Measurements from ENCODE around the gene ATP9B. TPM values are rescaled to one million over a fixed set of nuclear protein-coding genes. Genes with fewer than 3 reads are reported as not detected.

The ATP9B gene
- total RNA-seq, 1 donor from 2014 or later = 12.6 TPM

- DNase-seq (ENCODE audit: low read depth) (no peak), FAIRE-seq (no peak)
- Histone ChIP-seq H3K27ac (ENCODE audit: low read depth, low read length) (no peak overlapping the region), H3K79me2 (ENCODE audit: insufficient read depth, low read length) (no peaks in the 10 kb centered on the region), H3K27me3 (ENCODE audit: insufficient read depth, low read length) (no peaks in the 10 kb centered on the region), H3K4me3 (ENCODE audit: insufficient read depth, low read depth, low read length) (no peak overlapping the region), H3K36me3 (ENCODE audit: insufficient read depth, low read length) (no peaks in the 10 kb centered on the region), H3K4me2 (ENCODE audit: low read length) (no peak overlapping the region), H3K9ac (ENCODE audit: low read length) (no peak overlapping the region), H3K9me3 (ENCODE audit: insufficient read depth, low read depth, low read length) (no peaks in the 10 kb centered on the region), H2AFZ (ENCODE audit: low read depth, low read length) (no peak overlapping the region), H4K20me1 (ENCODE audit: insufficient read depth, low read length) (no peaks in the 10 kb centered on the region), H3K4me1 (ENCODE audit: insufficient read depth, low read length) (no peaks in the 10 kb centered on the region)
- no peak overlapping the region for H3K4me3 Mint-ChIP-seq (ENCODE audit: unreplicated experiment)
- peaks cover 6% of the 10 kb centered on the region for H3K36me3 Mint-ChIP-seq (ENCODE audit: low read depth, unreplicated experiment)
- TF ChIP-seq CTCF (IDR thresholded peaks at IDR 0.05; ENCODE audit: insufficient read depth, low read depth, low read length) (no peak), EZH2 (IDR thresholded peaks at IDR 0.05; ENCODE audit: insufficient read depth, low read length) (no peak)
- no peaks in the 10 kb centered on the region for H3K9me3 Mint-ChIP-seq (ENCODE audit: unreplicated experiment)
- peaks cover 3% of the 10 kb centered on the region for H3K4me1 Mint-ChIP-seq (ENCODE audit: low read depth, unreplicated experiment)
- H3K27ac Mint-ChIP-seq (ENCODE audit: unreplicated experiment) = no peak overlapping the region
- no peaks in the 10 kb centered on the region for H3K27me3 Mint-ChIP-seq (ENCODE audit: low read depth, unreplicated experiment)
Observed at GRCh38 chr18:79300413-79300812, 231.2 kb downstream of the ATP9B start.

GRCh38 chr18:79302120-79302519 is 232.9 kb downstream of the ATP9B start:
- TF ChIP-seq EZH2 (IDR thresholded peaks at IDR 0.05; ENCODE audit: insufficient read depth, low read length) (no peak), CTCF (IDR thresholded peaks at IDR 0.05; ENCODE audit: insufficient read depth, low read depth, low read length) (no peak)

DNA sequence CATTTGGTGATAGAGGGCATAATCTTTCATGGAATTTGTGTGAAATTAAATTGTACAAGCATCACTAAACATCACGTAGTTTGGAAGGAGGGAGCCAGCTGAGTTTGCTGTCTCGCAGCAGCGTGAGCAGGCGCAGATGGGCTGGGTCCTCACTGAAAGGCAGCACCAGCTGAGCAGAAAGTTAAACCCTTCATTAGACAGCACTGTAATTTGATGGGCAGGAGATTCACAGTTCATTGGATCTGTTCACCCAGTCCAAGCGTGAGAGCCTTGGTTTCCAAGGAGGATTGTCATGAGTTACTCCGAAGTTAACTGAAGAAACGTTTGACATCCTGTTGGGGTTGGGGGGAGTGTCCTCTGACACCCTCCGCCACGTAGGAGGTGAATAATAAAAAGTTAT is 236.7 kb downstream of the ATP9B start:
- no peak overlapping the region for H2AFZ ChIP-seq (ENCODE audit: low read depth, low read length)
- no peaks in the 10 kb centered on the region for H3K4me1 ChIP-seq (ENCODE audit: insufficient read depth, low read length)
- Mint-ChIP-seq H3K36me3 (ENCODE audit: low read depth, unreplicated experiment) (peaks cover 8% of the 10 kb centered on the region), H3K4me3 (ENCODE audit: unreplicated experiment) (no peak overlapping the region), H3K4me1 (ENCODE audit: low read depth, unreplicated experiment) (no peaks in the 10 kb centered on the region), H3K27ac (ENCODE audit: unreplicated experiment) (no peak overlapping the region), H3K27me3 (ENCODE audit: low read depth, unreplicated experiment) (no peaks in the 10 kb centered on the region), H3K9me3 (ENCODE audit: unreplicated experiment) (no peaks in the 10 kb centered on the region)
- FAIRE-seq (no peak), DNase-seq (ENCODE audit: low read depth) (no peak)
- H3K4me2 ChIP-seq (ENCODE audit: low read length) = no peak overlapping the region
- no peaks in the 10 kb centered on the region for H3K9me3 ChIP-seq (ENCODE audit: insufficient read depth, low read depth, low read length)
- no peak overlapping the region for H3K9ac ChIP-seq (ENCODE audit: low read length)
- H3K27me3 ChIP-seq (ENCODE audit: insufficient read depth, low read length) = no peaks in the 10 kb centered on the region
- TF ChIP-seq CTCF (IDR thresholded peaks at IDR 0.05; ENCODE audit: insufficient read depth, low read depth, low read length) (no peak), EZH2 (IDR thresholded peaks at IDR 0.05; ENCODE audit: insufficient read depth, low read length) (no peak)
- peaks cover 4% of the 10 kb centered on the region for H3K36me3 ChIP-seq (ENCODE audit: insufficient read depth, low read length)
- no peaks in the 10 kb centered on the region for H4K20me1 ChIP-seq (ENCODE audit: insufficient read depth, low read length)
- H3K27ac ChIP-seq (ENCODE audit: low read depth, low read length) = no peak overlapping the region
- H3K79me2 ChIP-seq (ENCODE audit: insufficient read depth, low read length) = no peaks in the 10 kb centered on the region
- H3K4me3 ChIP-seq (ENCODE audit: insufficient read depth, low read depth, low read length) = no peak overlapping the region

More at GRCh38 chr18:79302120-79302519, 232.9 kb downstream of the ATP9B start:
- Histone ChIP-seq H3K4me3 (ENCODE audit: insufficient read depth, low read depth, low read length) (no peak overlapping the region), H3K9me3 (ENCODE audit: insufficient read depth, low read depth, low read length) (no peaks in the 10 kb centered on the region), H3K4me1 (ENCODE audit: insufficient read depth, low read length) (no peaks in the 10 kb centered on the region), H3K79me2 (ENCODE audit: insufficient read depth, low read length) (no peaks in the 10 kb centered on the region), H3K9ac (ENCODE audit: low read length) (no peak overlapping the region), H3K27me3 (ENCODE audit: insufficient read depth, low read length) (no peaks in the 10 kb centered on the region), H3K36me3 (ENCODE audit: insufficient read depth, low read length) (no peaks in the 10 kb centered on the region), H3K4me2 (ENCODE audit: low read length) (no peak overlapping the region), H2AFZ (ENCODE audit: low read depth, low read length) (no peak overlapping the region), H4K20me1 (ENCODE audit: insufficient read depth, low read length) (no peaks in the 10 kb centered on the region), H3K27ac (ENCODE audit: low read depth, low read length) (no peak overlapping the region)
- H3K27ac Mint-ChIP-seq (ENCODE audit: unreplicated experiment) = no peak overlapping the region
- H3K4me1 Mint-ChIP-seq (ENCODE audit: low read depth, unreplicated experiment) = peaks cover 3% of the 10 kb centered on the region
- H3K4me3 Mint-ChIP-seq (ENCODE audit: unreplicated experiment) = no peak overlapping the region
- H3K36me3 Mint-ChIP-seq (ENCODE audit: low read depth, unreplicated experiment) = peaks cover 6% of the 10 kb centered on the region
- no peaks in the 10 kb centered on the region for H3K27me3 Mint-ChIP-seq (ENCODE audit: low read depth, unreplicated experiment)
- no peaks in the 10 kb centered on the region for H3K9me3 Mint-ChIP-seq (ENCODE audit: unreplicated experiment)
- FAIRE-seq (no peak), DNase-seq (ENCODE audit: low read depth) (no peak)

All from astrocyte (in vitro differentiated cells and primary cell).